Muscle layer of colon (tissue), 2 donors: ENCODE measurements around the gene TENM4.
"Not testable (repeated sequence)": the region's sequence is repeated elsewhere in the genome, so short reads cannot be mapped to it uniquely, and the experiment has no call there.

Experiments used
- H3K27ac ChIP-seq: one replicate; pipeline ENCODE4 v1.7.0; 2013; ENCODE audit warnings: low read depth, mild to moderate bottlenecking, low read length, moderate library complexity
- H3K27me3 ChIP-seq, 2 donors: one replicate each; pipeline ENCODE4 v1.7.0; 2013; ENCODE audit warnings: low read length in 2 of 2, mild to moderate bottlenecking in 2 of 2; ENCODE audit not compliant: insufficient read depth in 2 of 2, control insufficient read depth in 1 of 2
- H3K36me3 ChIP-seq: one replicate; pipeline ENCODE4 v1.7.0; 2013; ENCODE audit warnings: mild to moderate bottlenecking, low read length; ENCODE audit not compliant: insufficient read depth
- H3K4me1 ChIP-seq: one replicate; pipeline ENCODE4 v1.7.0; 2013; ENCODE audit warnings: mild to moderate bottlenecking, low read length; ENCODE audit not compliant: insufficient read depth
- H3K4me3 ChIP-seq, 2 donors: one replicate each; pipeline ENCODE4 v1.7.0; 2013; ENCODE audit warnings: low read length in 2 of 2, low read depth in 1 of 2, mild to moderate bottlenecking in 1 of 2, moderate library complexity in 1 of 2
- H3K9ac ChIP-seq: one replicate; pipeline ENCODE4 v1.7.0; 2013; ENCODE audit warnings: low read length
- H3K9me3 ChIP-seq: one replicate; pipeline ENCODE4 v1.7.0; 2013; ENCODE audit warnings: mild to moderate bottlenecking, low read length
- donor health status: abdominal sarcoma.
- donor health status: Adenocarcinoma of cecum.

The TENM4 gene

GRCh38 chr11:78987748-78988147 lies 453.1 kb downstream of the TENM4 start:
- Histone ChIP-seq H3K27ac (no peak overlapping the region), H3K9ac (no peak overlapping the region), H3K4me3 (no peak overlapping the region), H3K27me3 (no peaks in the 10 kb centered on the region), H3K9me3 (no peaks in the 10 kb centered on the region), H3K36me3 (no peaks in the 10 kb centered on the region), H3K4me1 (peaks cover 2% of the 10 kb centered on the region)

- Histone ChIP-seq H3K4me3 (no peak overlapping the region), H3K9ac (no peak overlapping the region), H3K27me3 (no peaks in the 10 kb centered on the region), H3K9me3 (no peaks in the 10 kb centered on the region), H3K36me3 (no peaks in the 10 kb centered on the region), H3K4me1 (peaks cover 11% of the 10 kb centered on the region), H3K27ac (no peak overlapping the region)
Observed at GRCh38 chr11:78986305-78986704, 454.5 kb downstream of the TENM4 start.

DNA sequence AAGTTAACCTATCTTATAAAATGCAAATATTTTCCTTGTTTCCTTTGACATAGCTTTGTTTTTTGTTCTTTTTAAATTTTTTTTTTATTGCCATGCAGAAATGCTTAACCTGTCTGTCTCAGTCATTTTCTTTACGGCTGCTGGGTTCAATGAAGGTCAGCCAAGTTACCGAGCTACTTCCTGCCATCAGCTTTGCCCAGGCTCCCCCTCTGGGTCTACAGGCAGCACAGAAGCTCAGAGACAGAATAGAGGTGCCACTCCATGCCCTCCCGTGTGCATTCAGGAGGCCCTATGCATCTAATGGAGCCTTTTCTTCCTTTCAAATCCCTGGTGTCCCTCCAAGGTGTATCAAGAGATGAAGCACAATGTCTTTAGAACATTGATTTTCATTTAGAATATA lies 455.2 kb downstream of the TENM4 start:
- Histone ChIP-seq H3K9ac (no peak overlapping the region), H3K4me3 (no peak overlapping the region), H3K4me1 (peaks cover 11% of the 10 kb centered on the region), H3K36me3 (no peaks in the 10 kb centered on the region), H3K27me3 (no peaks in the 10 kb centered on the region), H3K27ac (no peak overlapping the region), H3K9me3 (no peaks in the 10 kb centered on the region)

GRCh38 chr11:78982473-78982872 lies 458.4 kb downstream of the TENM4 start:
- no peak overlapping the region for H3K27ac ChIP-seq
- no peak overlapping the region for H3K9ac ChIP-seq
- H3K4me3 ChIP-seq: no peak overlapping the region
- no peaks in the 10 kb centered on the region for H3K27me3 ChIP-seq
- H3K4me1 ChIP-seq: peaks cover 11% of the 10 kb centered on the region
- H3K9me3 ChIP-seq: no peaks in the 10 kb centered on the region
- H3K36me3 ChIP-seq: no peaks in the 10 kb centered on the region

DNA sequence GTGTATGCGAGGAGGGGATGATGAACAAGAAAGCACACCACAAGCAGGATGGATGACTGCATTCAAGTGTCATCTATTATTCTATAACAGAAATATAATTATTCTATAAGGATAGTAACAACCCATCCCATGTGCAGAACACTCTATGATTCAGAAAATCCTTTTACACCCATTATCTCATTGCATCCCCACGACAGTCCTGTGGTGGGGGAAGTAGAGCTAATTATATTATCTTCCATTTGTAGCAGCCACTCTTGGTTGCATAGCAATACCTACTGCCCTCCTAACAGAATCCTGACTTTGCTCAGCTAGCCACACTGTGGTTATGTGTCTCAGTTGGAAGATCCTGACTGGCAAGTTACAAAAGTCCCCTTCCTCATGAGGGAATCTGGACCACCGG lies 459.7 kb downstream of the TENM4 start:
- no peaks in the 10 kb centered on the region for H3K27me3 ChIP-seq
- no peaks in the 10 kb centered on the region for H3K36me3 ChIP-seq
- peaks cover 11% of the 10 kb centered on the region for H3K4me1 ChIP-seq
- no peak overlapping the region for H3K27ac ChIP-seq
- no peak overlapping the region for H3K9ac ChIP-seq
- no peak overlapping the region for H3K4me3 ChIP-seq
- no peaks in the 10 kb centered on the region for H3K9me3 ChIP-seq

DNA sequence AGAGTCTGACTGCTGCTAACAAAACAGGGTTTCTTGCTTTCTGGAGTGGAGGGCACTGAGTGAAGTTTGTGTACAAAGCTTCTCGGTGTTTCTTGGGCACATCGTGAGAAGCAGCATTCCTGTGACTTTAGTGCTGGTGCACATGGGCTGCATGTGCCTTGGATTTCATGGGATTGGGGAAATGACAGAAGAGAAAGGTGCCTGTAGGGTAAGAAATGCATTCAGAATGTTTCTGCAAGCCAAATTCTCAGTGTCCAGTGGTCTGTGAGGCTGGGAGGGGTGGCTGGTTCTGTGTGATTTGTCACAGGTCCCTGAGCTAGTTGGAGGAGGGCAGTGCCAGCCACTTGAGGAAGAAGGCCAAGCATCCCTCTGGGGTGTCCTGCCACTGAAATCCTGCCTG lies 462.0 kb downstream of the TENM4 start:
- H3K9ac ChIP-seq: no peak overlapping the region
- H3K36me3 ChIP-seq: no peaks in the 10 kb centered on the region
- H3K4me3 ChIP-seq: no peak overlapping the region
- peaks cover 11% of the 10 kb centered on the region for H3K4me1 ChIP-seq
- no peaks in the 10 kb centered on the region for H3K9me3 ChIP-seq
- no peak overlapping the region for H3K27ac ChIP-seq
- no peaks in the 10 kb centered on the region for H3K27me3 ChIP-seq

DNA sequence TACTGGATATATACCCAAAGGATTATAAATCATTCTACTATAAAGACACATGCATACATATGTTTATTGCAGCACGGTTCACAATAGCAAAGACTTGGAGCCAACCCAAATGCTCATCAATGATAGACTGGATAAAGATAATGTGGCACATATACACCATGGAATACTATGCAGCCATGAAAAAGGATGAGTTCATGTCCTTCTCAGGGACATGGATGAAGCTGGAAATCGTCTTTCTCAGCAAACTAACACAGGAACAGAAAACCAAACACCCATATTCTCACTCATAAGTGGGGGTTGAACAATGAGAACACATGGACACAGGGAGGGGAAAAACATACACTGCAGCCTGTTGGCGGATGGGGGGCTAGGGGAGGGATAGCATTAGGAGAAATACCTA lies 463.0 kb downstream of the TENM4 start:
- H3K4me3 ChIP-seq, H3K27me3 ChIP-seq, H3K27ac ChIP-seq, H3K36me3 ChIP-seq, H3K4me1 ChIP-seq, H3K9ac ChIP-seq, H3K9me3 ChIP-seq: not testable (repeated sequence)

GRCh38 chr11:78977009-78977408 lies 463.8 kb downstream of the TENM4 start:
- H3K4me3 ChIP-seq: no peak overlapping the region
- H3K36me3 ChIP-seq: no peaks in the 10 kb centered on the region
- peaks cover 5 to 7% of the 10 kb centered on the region in 2 donors for H3K27me3 ChIP-seq
- H3K27ac ChIP-seq: no peak overlapping the region
- H3K9me3 ChIP-seq: no peaks in the 10 kb centered on the region
- peaks cover 1% of the 10 kb centered on the region for H3K4me1 ChIP-seq
- H3K9ac ChIP-seq: no peak overlapping the region

DNA sequence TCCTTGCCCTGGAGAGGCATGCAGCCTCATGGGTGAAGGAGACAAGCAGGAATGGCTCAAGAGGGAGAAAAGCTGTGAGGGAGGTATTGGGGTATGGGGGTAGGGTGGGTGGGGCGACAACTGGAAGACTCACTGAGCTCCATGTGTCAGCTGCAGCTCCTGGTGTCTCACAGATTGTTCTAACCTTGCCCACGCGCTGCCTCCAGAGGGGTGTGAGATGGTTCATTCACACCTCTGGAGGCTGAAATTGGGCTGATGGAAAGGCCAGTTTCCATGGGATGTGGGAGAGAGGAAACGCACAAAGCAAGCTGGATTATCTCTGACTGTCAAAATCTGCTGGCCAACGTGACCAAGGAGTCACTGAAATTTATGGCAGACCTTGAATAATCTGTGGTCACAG lies 465.7 kb downstream of the TENM4 start:
- Histone ChIP-seq H3K9me3 (no peaks in the 10 kb centered on the region), H3K9ac (no peak overlapping the region), H3K4me3 (no peak overlapping the region), H3K27ac (no peak overlapping the region), H3K4me1 (no peaks in the 10 kb centered on the region), H3K27me3 (peaks cover 5 to 7% of the 10 kb centered on the region in 2 donors), H3K36me3 (no peaks in the 10 kb centered on the region)

GRCh38 chr11:78973876-78974275 lies 467.0 kb downstream of the TENM4 start:
- no peaks in the 10 kb centered on the region for H3K9me3 ChIP-seq
- H3K27me3 ChIP-seq: peaks cover 5 to 7% of the 10 kb centered on the region in 2 donors
- no peaks in the 10 kb centered on the region for H3K36me3 ChIP-seq
- no peak overlapping the region for H3K4me3 ChIP-seq
- no peak overlapping the region for H3K27ac ChIP-seq
- no peak overlapping the region for H3K9ac ChIP-seq
- no peaks in the 10 kb centered on the region for H3K4me1 ChIP-seq

DNA sequence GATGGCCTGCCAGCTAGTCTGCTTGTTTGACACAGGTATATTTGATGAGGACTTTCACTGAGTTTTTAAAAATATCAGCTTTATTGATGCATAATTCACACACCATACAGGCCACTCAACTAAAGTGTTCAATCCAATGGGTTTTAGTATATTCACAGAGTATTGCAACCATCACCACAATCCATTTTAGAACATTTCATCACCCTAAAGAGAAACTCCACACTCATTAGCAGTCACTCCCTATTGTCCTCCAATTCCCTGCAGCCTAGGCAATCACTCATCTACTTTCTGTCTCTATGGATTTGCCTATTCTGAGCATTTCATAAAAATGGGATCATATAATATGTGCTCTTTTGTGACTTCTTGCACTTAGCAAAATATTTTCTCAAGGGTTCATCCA lies 468.2 kb downstream of the TENM4 start:
- no peaks in the 10 kb centered on the region for H3K4me1 ChIP-seq
- H3K9ac ChIP-seq: no peak overlapping the region
- H3K27ac ChIP-seq: no peak overlapping the region
- no peak overlapping the region for H3K4me3 ChIP-seq
- H3K36me3 ChIP-seq: no peaks in the 10 kb centered on the region
- peaks cover 5 to 7% of the 10 kb centered on the region in 2 donors for H3K27me3 ChIP-seq
- H3K9me3 ChIP-seq: no peaks in the 10 kb centered on the region

DNA sequence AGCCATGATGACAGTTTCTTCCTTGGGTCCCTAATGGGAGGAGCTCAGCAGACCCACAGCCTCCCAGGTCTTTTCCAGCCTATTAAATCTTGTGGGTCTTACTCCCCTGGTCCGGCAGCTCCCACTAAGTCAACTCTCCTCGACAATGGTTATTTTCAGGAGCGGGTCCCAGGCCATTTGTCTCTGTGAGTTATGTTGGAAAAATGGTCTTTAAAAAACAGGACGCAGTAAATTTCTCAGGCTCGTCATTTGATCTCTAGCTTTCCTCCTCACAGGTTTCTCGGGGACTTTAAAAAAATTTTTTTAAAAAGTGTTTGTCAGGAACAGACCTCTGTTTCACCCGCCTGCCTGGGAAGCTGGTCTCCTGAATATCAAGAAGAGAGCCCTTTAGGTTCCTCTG lies 468.7 kb downstream of the TENM4 start:
- Histone ChIP-seq H3K36me3 (no peaks in the 10 kb centered on the region), H3K9ac (no peak overlapping the region), H3K27me3 (peaks cover 5 to 7% of the 10 kb centered on the region in 2 donors), H3K9me3 (no peaks in the 10 kb centered on the region), H3K4me3 (no peak overlapping the region), H3K27ac (no peak overlapping the region), H3K4me1 (no peaks in the 10 kb centered on the region)
